GM19324 (cell line): ENCODE measurements around the gene CFAP90.

Experiments used
- ATAC-seq: cut with Tn5 transposase; IDR thresholded peaks from one replicate; pipeline ENCODE4 v1.9.1; 2021; ENCODE audit warnings: mild to moderate bottlenecking, moderate library complexity; ENCODE audit not compliant: unreplicated experiment, low FRiP score

The CFAP90 gene

DNA sequence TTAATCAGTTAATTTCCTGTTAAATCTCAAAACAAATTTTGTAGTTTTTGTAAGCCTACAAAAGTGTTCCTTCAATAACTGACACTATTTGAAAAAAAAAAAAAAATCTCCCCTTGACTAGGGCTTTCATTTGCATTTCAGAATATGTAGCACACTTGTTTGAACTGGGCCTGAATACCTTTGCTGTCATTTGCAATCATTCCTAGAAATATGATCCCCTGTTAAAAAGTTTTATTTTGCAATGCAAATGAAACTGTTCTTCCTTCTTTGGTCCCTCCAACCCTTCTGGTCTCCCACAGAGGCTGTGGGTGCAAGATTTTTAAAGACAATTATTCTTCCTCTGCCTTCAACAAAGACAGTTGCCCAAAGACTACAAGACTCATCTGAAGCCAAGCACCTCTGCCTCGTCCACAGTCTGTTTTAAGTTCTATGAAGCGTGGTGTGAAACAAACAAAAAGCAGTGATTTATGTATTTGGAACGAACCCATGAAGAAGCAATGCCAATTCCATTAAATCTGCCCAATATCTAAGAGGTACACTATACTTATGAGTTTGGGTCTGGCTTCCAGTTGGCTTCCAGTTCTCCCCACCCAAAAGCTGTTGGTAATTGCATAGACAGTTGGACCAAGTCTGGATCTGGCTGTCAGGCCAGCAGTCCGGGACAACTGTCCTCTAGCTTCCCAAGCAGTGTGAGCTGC lies 66.1 kb downstream of the CFAP90 start:
- no peak for ATAC-seq

- ATAC-seq: no peak
These were observed 69.0 kb downstream of the CFAP90 start for GRCh38 chr5:7781899-7782298.
